Loucy (cell line): Measurements from ENCODE around the gene KLHL12.
A peak's percentile ranks its signal among the peaks of the same experiment; 100 is the strongest.

Experiments
- H2AFZ ChIP-seq: fragments of 200-600 bp; sonication (generic); 2 replicates; pipeline ENCODE4 v1.6.0; 2016; ENCODE audit warnings: antibody characterized with exemption, mild to moderate bottlenecking, low read length, moderate library complexity
- H3F3A ChIP-seq: fragments of 200-600 bp; 2 replicates; pipeline ENCODE4 v1.6.0; 2016; ENCODE audit warnings: antibody characterized with exemption, low read depth, mild to moderate bottlenecking
- H3K27me3 ChIP-seq: fragments of 200-600 bp; sonication (generic); 2 replicates; pipeline ENCODE4 v1.6.1; 2014; ENCODE audit warnings: low read length, mild to moderate bottlenecking; ENCODE audit not compliant: insufficient read depth, poor library complexity, severe bottlenecking
- H3K36me3 ChIP-seq: fragments of 200-600 bp; sonication (generic); 2 replicates; pipeline ENCODE4 v1.6.1; 2016; ENCODE audit warnings: low read length; ENCODE audit not compliant: insufficient read depth
- H3K4me1 ChIP-seq: fragments of 200-600 bp; sonication (generic); 2 replicates; pipeline ENCODE4 v1.5.1; 2014; ENCODE audit warnings: low read length, mild to moderate bottlenecking; ENCODE audit not compliant: insufficient read depth, poor library complexity, severe bottlenecking
- H3K4me2 ChIP-seq: fragments of 200-600 bp; sonication (generic); 2 replicates; pipeline ENCODE4 v1.6.0; 2014; ENCODE audit warnings: antibody characterized with exemption, low read length, low read depth, mild to moderate bottlenecking; ENCODE audit not compliant: poor library complexity, severe bottlenecking
- H3K4me3 ChIP-seq: fragments of 200-600 bp; sonication (generic); 2 replicates; pipeline ENCODE4 v1.5.1; 2014; ENCODE audit warnings: low read length, mild to moderate bottlenecking, mixed read lengths; ENCODE audit not compliant: poor library complexity, severe bottlenecking
- H3K79me2 ChIP-seq: fragments of 200-600 bp; sonication (generic); 2 replicates; pipeline ENCODE4 v1.6.1; 2014; ENCODE audit warnings: low read length; ENCODE audit not compliant: insufficient read depth
- H3K9ac ChIP-seq: fragments of 200-600 bp; sonication (generic); 2 replicates; pipeline ENCODE4 v1.6.0; 2014; ENCODE audit warnings: mild to moderate bottlenecking, low read depth, low read length, moderate library complexity; ENCODE audit not compliant: poor library complexity, severe bottlenecking
- H3K9me2 ChIP-seq: fragments of 200-600 bp; sonication (generic); replicated peaks from 2 replicates; pipeline ENCODE4 v1.6.1; 2016; ENCODE audit warnings: low read depth, low read length, mixed read lengths
- H3K9me3 ChIP-seq: fragments of 200-600 bp; sonication (generic); 2 replicates; pipeline ENCODE4 v1.6.1; 2014; ENCODE audit warnings: mild to moderate bottlenecking, antibody characterized with exemption, low read length, low read depth; ENCODE audit not compliant: insufficient read depth
- H4K20me1 ChIP-seq: fragments of 200-600 bp; sonication (generic); 2 replicates; pipeline ENCODE4 v1.6.0; 2014; ENCODE audit warnings: antibody characterized with exemption, low read length, mild to moderate bottlenecking; ENCODE audit not compliant: insufficient read depth, poor library complexity, severe bottlenecking
- CTCF ChIP-seq: fragments of 200-600 bp; sonication (generic); conservative IDR thresholded peaks from 2 replicates; pipeline ENCODE4 v1.5.1; 2014; ENCODE audit warnings: mild to moderate bottlenecking, antibody characterized with exemption, low read length
- EZH2phosphoT487 ChIP-seq: fragments of 200-600 bp; IDR thresholded peaks from 2 replicates; pipeline ENCODE4 v1.6.1; 2018; ENCODE audit warnings: antibody characterized with exemption, mild to moderate bottlenecking, moderate library complexity, borderline replicate concordance

The KLHL12 gene

GRCh38 chr1:202932476-202932875 lies 5.4 kb upstream of the KLHL12 start:
- H3K9me2 ChIP-seq: no peaks in the 10 kb centered on the region
- H3K36me3 ChIP-seq: no peaks in the 10 kb centered on the region
- no peaks in the 10 kb centered on the region for H3F3A ChIP-seq
- no peak for TF ChIP-seq EZH2phosphoT487
- no peak for TF ChIP-seq CTCF
- H3K4me1 ChIP-seq: no peaks in the 10 kb centered on the region
- no peaks in the 10 kb centered on the region for H3K27me3 ChIP-seq
- H4K20me1 ChIP-seq: no peaks in the 10 kb centered on the region
- H3K9ac ChIP-seq: no peak overlapping the region
- H3K4me2 ChIP-seq: no peak overlapping the region
- H3K4me3 ChIP-seq: no peak overlapping the region
- no peaks in the 10 kb centered on the region for H3K79me2 ChIP-seq
- H2AFZ ChIP-seq: no peak overlapping the region
- no peaks in the 10 kb centered on the region for H3K9me3 ChIP-seq

- peak overlapping the region; percentile 79 for H3K4me2 ChIP-seq
- no peaks in the 10 kb centered on the region for H3K9me2 ChIP-seq
- H3K9ac ChIP-seq: peak overlapping the region; percentile 30
- H3F3A ChIP-seq: no peaks in the 10 kb centered on the region
- peaks cover 24% of the 10 kb centered on the region; the same call in 1 of the 2 replicates for H3K79me2 ChIP-seq
- TF ChIP-seq EZH2phosphoT487: no peak
- TF ChIP-seq CTCF: no peak
- no peaks in the 10 kb centered on the region for H3K9me3 ChIP-seq
- peaks cover 8% of the 10 kb centered on the region; the same call in 1 of the 2 replicates for H3K36me3 ChIP-seq
- H3K27me3 ChIP-seq: no peaks in the 10 kb centered on the region
- H3K4me3 ChIP-seq: peak overlapping the region; percentile 27
- peaks cover 33% of the 10 kb centered on the region for H3K4me1 ChIP-seq
- no peaks in the 10 kb centered on the region for H4K20me1 ChIP-seq
- H2AFZ ChIP-seq: no peak overlapping the region
Observed at GRCh38 chr1:202923533-202923932, 3.5 kb downstream of the KLHL12 start.

- no peak overlapping the region for H2AFZ ChIP-seq
- peaks cover 18% of the 10 kb centered on the region for H3K4me1 ChIP-seq
- H3K79me2 ChIP-seq: peaks cover 14% of the 10 kb centered on the region; the same call in 1 of the 2 replicates
- no peaks in the 10 kb centered on the region for H4K20me1 ChIP-seq
- TF ChIP-seq CTCF (no peak), EZH2phosphoT487 (no peak)
- peaks cover 43% of the 10 kb centered on the region; the same call in 1 of the 2 replicates for H3K36me3 ChIP-seq
- H3K4me3 ChIP-seq: no peak overlapping the region
- H3K4me2 ChIP-seq: no peak overlapping the region
- no peaks in the 10 kb centered on the region for H3K27me3 ChIP-seq
- H3F3A ChIP-seq: no peaks in the 10 kb centered on the region
- no peaks in the 10 kb centered on the region for H3K9me2 ChIP-seq
- H3K9me3 ChIP-seq: no peaks in the 10 kb centered on the region
- H3K9ac ChIP-seq: no peak overlapping the region
Observed at GRCh38 chr1:202919615-202920014, 7.4 kb downstream of the KLHL12 start.
